Neuronal stem cell (in vitro differentiated cells): ENCODE results near the gene GABRG3.

Source experiments
- DNase-seq: peaks from one replicate; pipeline ENCODE4 v3.0.0-alpha.2; 2013; ENCODE audit warnings: low spot score
- H2AFZ ChIP-seq: one replicate; pipeline ENCODE4 v1.6.1; 2013; ENCODE audit warnings: mild to moderate bottlenecking, low read length, inconsistent platforms
- H2AK5ac ChIP-seq: 2 replicates; pipeline ENCODE4 v1.6.1; 2013; ENCODE audit warnings: low read depth, mild to moderate bottlenecking, inconsistent platforms, low read length, moderate library complexity, mixed read lengths
- H2BK120ac ChIP-seq: 2 replicates; pipeline ENCODE4 v1.6.1; 2013; ENCODE audit warnings: low read depth, mild to moderate bottlenecking, inconsistent platforms, low read length, moderate library complexity, mixed read lengths
- H2BK12ac ChIP-seq: one replicate; pipeline ENCODE4 v1.6.1; 2013; ENCODE audit warnings: low read length, inconsistent platforms
- H2BK15ac ChIP-seq: 2 replicates; pipeline ENCODE4 v1.6.1; 2013; ENCODE audit warnings: mild to moderate bottlenecking, low read length, inconsistent platforms, mixed read lengths
- H2BK5ac ChIP-seq: one replicate; pipeline ENCODE4 v1.6.1; 2013; ENCODE audit warnings: inconsistent platforms, mild to moderate bottlenecking, low read length, moderate library complexity
- H3K14ac ChIP-seq: one replicate; pipeline ENCODE4 v1.6.1; 2013; ENCODE audit warnings: low read length, inconsistent platforms
- H3K18ac ChIP-seq: 2 replicates; pipeline ENCODE4 v1.6.1; 2013; ENCODE audit warnings: low read length, inconsistent platforms
- H3K23ac ChIP-seq: 2 replicates; pipeline ENCODE4 v1.6.1; 2013; ENCODE audit warnings: low read depth, mild to moderate bottlenecking, mixed read lengths, low read length, inconsistent platforms; ENCODE audit not compliant: poor library complexity
- H3K27ac ChIP-seq: replicated peaks from 3 replicates; pipeline ENCODE4 v1.5.1; 2013; ENCODE audit warnings: low read length, inconsistent platforms
- H3K27me3 ChIP-seq, 3 experiments: 2 replicates each; pipeline ENCODE4 v1.6.1; 2013; ENCODE audit warnings: low read length in 3 of 3, mild to moderate bottlenecking in 2 of 3, inconsistent platforms in 1 of 3, low read depth in 1 of 3, mixed read lengths in 1 of 3, moderate library complexity in 1 of 3; ENCODE audit not compliant: control insufficient read depth in 3 of 3, insufficient read depth in 3 of 3
- H3K36me3 ChIP-seq, 2 donors: replicated peaks in 1 of 2; 2 replicates each; pipeline ENCODE4 v1.6.1; 2013; ENCODE audit warnings: low read length in 2 of 2; ENCODE audit not compliant: control insufficient read depth in 2 of 2, insufficient read depth in 2 of 2
- H3K4ac ChIP-seq: 2 replicates; pipeline ENCODE4 v1.6.1; 2013; ENCODE audit warnings: inconsistent platforms, mild to moderate bottlenecking, low read length, moderate library complexity
- H3K4me1 ChIP-seq, 2 donors: 1 replicate in 1 of 2; 2 replicates in 1 of 2; pipeline ENCODE4 v1.6.1; 2013; ENCODE audit warnings: low read length in 2 of 2, low read depth in 1 of 2; ENCODE audit not compliant: control insufficient read depth in 2 of 2, insufficient read depth in 1 of 2
- H3K4me2 ChIP-seq: one replicate; pipeline ENCODE4 v1.6.1; 2013; ENCODE audit warnings: mild to moderate bottlenecking, low read length, inconsistent platforms; ENCODE audit not compliant: insufficient read depth, poor library complexity, severe bottlenecking
- H3K4me3 ChIP-seq, 2 donors: 2 replicates each; pipeline ENCODE4 v1.5.1; 2013; ENCODE audit warnings: low read length in 2 of 2, mild to moderate bottlenecking in 2 of 2, inconsistent platforms in 1 of 2, moderate library complexity in 1 of 2
- H3K79me1 ChIP-seq: one replicate; pipeline ENCODE4 v1.6.1; 2013; ENCODE audit warnings: low read depth, mild to moderate bottlenecking, inconsistent platforms, low read length, moderate library complexity
- H3K9ac ChIP-seq: one replicate; pipeline ENCODE4 v1.6.1; 2013; ENCODE audit warnings: mild to moderate bottlenecking, low read depth, low read length, inconsistent platforms; ENCODE audit not compliant: poor library complexity
- H3K9me3 ChIP-seq, 2 donors: replicated peaks in 1 of 2; 2 replicates each; pipeline versions ENCODE3 to v1.6.1; 2013; ENCODE audit warnings: low read length in 2 of 2, mild to moderate bottlenecking in 2 of 2, inconsistent platforms in 1 of 2, low read depth in 1 of 2, mixed read lengths in 1 of 2, moderate library complexity in 1 of 2; ENCODE audit not compliant: control insufficient read depth in 2 of 2, insufficient read depth in 1 of 2
- H4K8ac ChIP-seq: one replicate; pipeline ENCODE4 v1.6.1; 2013; ENCODE audit warnings: low read depth, mild to moderate bottlenecking, inconsistent platforms, low read length, moderate library complexity
- H4K91ac ChIP-seq: one replicate; pipeline ENCODE4 v1.6.1; 2013; ENCODE audit warnings: low read length, low read depth, mild to moderate bottlenecking, inconsistent platforms; ENCODE audit not compliant: poor library complexity
- WGBS, 2 donors: extraction: QIAGEN DNeasy Blood & Tissue Kit; methylation state at CpG; one replicate each; pipeline ENCODE4 v1.1.7; 2013; ENCODE audit warnings: missing lambda C conversion rate in 2 of 2, mixed read lengths in 1 of 2; ENCODE audit not compliant: insufficient read length in 2 of 2, insufficient replicate concordance in 1 of 2; ENCODE audit errors: extremely low coverage in 2 of 2; 5-methylcytosine and 5-hydroxymethylcytosine counted together

Gene GABRG3

DNA sequence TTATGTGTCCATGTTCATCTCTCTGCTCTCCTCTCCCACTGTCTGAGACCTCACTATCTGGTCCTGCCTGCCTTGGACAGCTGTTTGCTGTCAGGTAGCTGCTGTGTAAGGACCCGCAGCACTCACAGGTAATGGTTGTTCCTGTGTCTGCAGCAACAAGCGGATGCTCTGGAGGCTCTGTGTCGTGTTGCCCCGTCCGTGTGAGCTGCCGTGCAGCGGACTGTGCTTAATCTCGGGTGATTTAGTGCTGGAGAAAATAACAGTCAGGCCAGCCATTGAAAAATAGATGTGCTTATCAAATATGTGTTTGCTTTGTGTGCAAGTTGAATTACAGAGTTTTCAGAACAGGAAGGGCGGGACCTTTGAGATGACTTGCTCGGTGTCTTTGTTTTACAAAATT, 121.4 kb downstream of the GABRG3 start:
- no peak for DNase-seq
- Histone ChIP-seq H3K9me3 (peaks cover 0 to 3% of the 10 kb centered on the region in 2 donors), H3K23ac (no peak overlapping the region), H3K9ac (no peak overlapping the region), H3K14ac (no peak overlapping the region), H3K18ac (no peak overlapping the region), H3K79me1 (peaks cover 4% of the 10 kb centered on the region), H4K8ac (no peak overlapping the region), H2BK120ac (no peak overlapping the region), H3K4me1 (peaks cover 0 to 6% of the 10 kb centered on the region in 2 donors), H3K4me3 (no peak overlapping the region), H2BK5ac (no peak overlapping the region), H2AFZ (no peak overlapping the region), H4K91ac (no peak overlapping the region), H2BK15ac (no peak overlapping the region), H3K27ac (no peak overlapping the region), H3K4ac (no peak overlapping the region), H3K4me2 (no peak overlapping the region), H3K36me3 (peaks cover 0 to 3% of the 10 kb centered on the region in 2 donors), H2AK5ac (no peak overlapping the region), H2BK12ac (no peak overlapping the region), H3K27me3 (peaks cover 0 to 4% (median 0%) of the 10 kb centered on the region in 3 experiments)
- WGBS, 2 donors = no CpG with 5 or more reads among the region's 10 CpGs

DNA sequence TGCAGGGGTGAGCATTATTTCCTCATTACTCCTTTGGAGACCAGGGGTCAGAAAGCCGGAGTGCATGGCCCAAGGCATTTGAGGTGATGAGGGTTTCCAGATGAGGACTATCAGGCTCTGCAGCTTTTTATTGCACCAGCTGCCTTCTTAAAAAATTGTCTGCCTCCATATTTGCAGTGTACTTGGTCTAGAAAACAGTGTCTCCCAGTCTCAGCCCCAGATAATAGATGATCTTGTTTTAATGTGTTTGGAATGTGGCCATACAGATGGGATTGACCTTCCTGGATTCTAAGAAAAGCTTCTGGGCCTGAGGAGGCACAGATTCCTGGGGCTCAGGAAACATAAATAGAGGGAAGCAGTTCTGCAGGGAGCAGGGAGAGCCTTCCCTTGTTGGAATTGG, 123.3 kb downstream of the GABRG3 start:
- no peak overlapping the region for H3K18ac ChIP-seq
- no CpG with 5 or more reads among the region's 1 CpG for WGBS, 2 donors

DNA sequence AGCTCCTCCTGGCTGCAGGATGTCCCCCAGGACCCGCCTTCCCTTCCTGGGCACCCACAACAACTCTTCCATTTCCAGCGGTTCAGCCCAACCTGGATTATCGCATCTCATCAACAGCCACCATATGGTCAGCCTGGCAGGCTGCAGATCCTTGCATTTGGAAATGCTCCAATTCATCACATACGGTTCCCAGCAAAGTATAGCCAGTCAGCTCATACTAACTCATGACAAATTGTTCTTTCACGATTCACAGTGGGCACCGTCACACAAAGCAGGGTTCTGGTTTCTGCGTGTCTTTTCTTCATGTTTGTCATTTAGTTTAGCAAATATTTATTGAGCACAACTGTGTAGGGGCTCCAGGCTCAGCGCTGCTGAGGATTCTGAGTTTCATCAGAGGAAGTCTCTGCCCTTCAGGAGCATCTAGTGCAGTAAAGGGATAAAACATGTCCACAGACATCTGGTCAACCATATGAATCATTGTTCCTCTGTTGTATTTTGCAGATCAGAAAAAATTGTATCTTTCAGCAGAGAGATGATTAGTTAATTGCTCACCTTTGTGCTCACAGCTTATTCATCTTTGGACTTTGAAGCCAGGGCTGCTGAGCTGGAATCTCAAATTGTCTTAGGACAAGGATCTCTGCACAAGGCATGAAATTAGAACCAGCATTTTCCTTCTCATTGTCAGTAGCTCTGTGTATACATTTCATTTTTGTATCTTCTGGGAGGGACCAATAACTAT, 125.1 kb downstream of the GABRG3 start:
- no peak for DNase-seq
- H2BK5ac ChIP-seq = no peak overlapping the region
- H2BK120ac ChIP-seq = no peak overlapping the region
- H4K8ac ChIP-seq = no peak overlapping the region
- H4K91ac ChIP-seq = no peak overlapping the region
- peaks cover 0 to 2% (median 0%) of the 10 kb centered on the region in 3 experiments for H3K27me3 ChIP-seq
- no peak overlapping the region for H3K14ac ChIP-seq
- WGBS, 2 donors = no CpG with 5 or more reads among the region's 8 CpGs
- no peaks in the 10 kb centered on the region for H3K36me3 ChIP-seq
- H3K79me1 ChIP-seq = no peaks in the 10 kb centered on the region
- H3K4me3 ChIP-seq = no peak overlapping the region
- H3K4me2 ChIP-seq = no peak overlapping the region
- H2BK15ac ChIP-seq = no peak overlapping the region
- H3K27ac ChIP-seq = no peak overlapping the region
- no peak overlapping the region for H3K18ac ChIP-seq
- no peak overlapping the region for H2AFZ ChIP-seq
- no peak overlapping the region for H2AK5ac ChIP-seq
- peaks cover 0 to 6% of the 10 kb centered on the region in 2 donors for H3K4me1 ChIP-seq
- H3K4ac ChIP-seq = no peak overlapping the region
- H3K9ac ChIP-seq = no peak overlapping the region
- H2BK12ac ChIP-seq = no peak overlapping the region
- H3K9me3 ChIP-seq = no peaks in the 10 kb centered on the region
- H3K23ac ChIP-seq = no peak overlapping the region

More for the DNA sequence above, 123.3 kb downstream of the GABRG3 start:
- no peak overlapping the region for H2BK5ac ChIP-seq
- no peak overlapping the region for H3K23ac ChIP-seq
- no peak overlapping the region for H3K9ac ChIP-seq
- no peak overlapping the region for H2AFZ ChIP-seq
- no peaks in the 10 kb centered on the region for H3K36me3 ChIP-seq
- no peak overlapping the region for H3K4ac ChIP-seq
- peaks cover 0 to 2% (median 0%) of the 10 kb centered on the region in 3 experiments for H3K27me3 ChIP-seq
- peaks cover 0 to 3% of the 10 kb centered on the region in 2 donors for H3K9me3 ChIP-seq
- H4K8ac ChIP-seq = no peak overlapping the region
- H2BK120ac ChIP-seq = no peak overlapping the region
- H3K27ac ChIP-seq = no peak overlapping the region
- no peak overlapping the region for H2BK12ac ChIP-seq
- H3K4me1 ChIP-seq = peaks cover 0 to 6% of the 10 kb centered on the region in 2 donors
- no peak overlapping the region for H3K4me2 ChIP-seq
- DNase-seq = no peak
- no peak overlapping the region for H2AK5ac ChIP-seq
- no peak overlapping the region for H2BK15ac ChIP-seq
- H4K91ac ChIP-seq = no peak overlapping the region
- no peak overlapping the region for H3K14ac ChIP-seq
- H3K79me1 ChIP-seq = peaks cover 2% of the 10 kb centered on the region
- no peak overlapping the region for H3K4me3 ChIP-seq

DNA sequence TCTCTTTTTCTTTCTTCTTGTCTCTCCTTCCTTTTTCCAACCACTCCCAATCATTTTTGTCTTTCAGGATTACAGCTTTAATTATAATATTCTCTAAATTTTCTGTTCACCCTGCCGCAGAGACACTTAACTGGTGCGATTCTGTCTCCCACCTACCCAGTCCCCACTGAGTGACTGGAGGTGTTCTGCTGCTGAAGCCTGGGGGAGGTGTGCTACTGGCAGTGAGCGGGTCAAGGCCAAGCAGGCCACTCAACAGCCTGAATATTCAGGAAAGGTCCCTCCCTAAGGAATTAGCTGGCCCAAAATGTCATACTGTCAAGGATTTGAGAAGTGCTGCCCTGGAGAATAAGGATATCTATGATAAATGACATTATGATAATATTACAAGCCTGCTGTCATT, 126.5 kb downstream of the GABRG3 start:
- no peaks in the 10 kb centered on the region for H3K9me3 ChIP-seq
- H2BK120ac ChIP-seq = no peak overlapping the region
- no peak overlapping the region for H3K4me2 ChIP-seq
- no peak overlapping the region for H2AFZ ChIP-seq
- no peak overlapping the region for H3K14ac ChIP-seq
- H3K36me3 ChIP-seq = no peaks in the 10 kb centered on the region
- H4K8ac ChIP-seq = no peak overlapping the region
- no peak overlapping the region for H2BK5ac ChIP-seq
- DNase-seq = no peak
- H3K9ac ChIP-seq = no peak overlapping the region
- no peak overlapping the region for H3K18ac ChIP-seq
- peaks cover 0 to 2% (median 0%) of the 10 kb centered on the region in 3 experiments for H3K27me3 ChIP-seq
- H3K4ac ChIP-seq = no peak overlapping the region
- H3K23ac ChIP-seq = no peak overlapping the region
- H3K27ac ChIP-seq = no peak overlapping the region
- H2BK15ac ChIP-seq = no peak overlapping the region
- no peak overlapping the region for H2AK5ac ChIP-seq
- H2BK12ac ChIP-seq = no peak overlapping the region
- no peak overlapping the region for H3K4me3 ChIP-seq
- peaks cover 0 to 6% of the 10 kb centered on the region in 2 donors for H3K4me1 ChIP-seq
- no peaks in the 10 kb centered on the region for H3K79me1 ChIP-seq
- no CpG with 5 or more reads among the region's 3 CpGs for WGBS, 2 donors
- H4K91ac ChIP-seq = no peak overlapping the region
